ENCODE measurements around the gene TAF1. TPM values are rescaled to one million over a fixed set of nuclear protein-coding genes. Genes with fewer than 3 reads are reported as not detected.
"Not testable (repeated sequence)": the region's sequence is repeated elsewhere in the genome, so short reads cannot be mapped to it uniquely, and the experiment has no call there.

TAF1 gene
- total and polyA plus RNA-seq, 2 donors (not counting 1 experiment from before 2014, with no cell fraction given) = 19.3 to 49.0 TPM

DNA sequence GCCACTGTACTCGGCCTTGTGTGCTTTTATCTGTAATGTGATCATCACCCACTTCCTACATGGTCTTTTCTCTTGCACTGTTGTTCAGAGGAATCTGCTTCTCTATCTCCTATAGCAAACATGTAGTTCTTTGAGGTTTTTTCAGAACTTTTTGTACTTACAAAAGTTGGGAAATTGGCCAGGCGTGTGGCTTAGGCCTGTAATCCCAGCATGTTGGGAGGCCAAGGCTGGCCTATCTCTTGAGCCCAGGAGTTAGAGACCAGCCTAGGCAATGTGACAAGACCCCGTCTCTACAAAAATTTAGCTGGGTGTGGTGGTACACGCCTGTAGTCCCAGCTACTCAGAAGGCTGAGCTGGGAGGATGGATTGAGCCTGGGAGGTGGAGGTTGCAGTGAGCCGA, 30.4 kb downstream of the TAF1 start:
- H3K4me3 ChIP-seq (replicated peaks in 1 of 4; ENCODE audit: control extremely low read depth in 1 of 4, insufficient read depth in 1 of 4, low read depth in 3 of 4, low read length in 4 of 4) = no peak overlapping the region
- no peak overlapping the region for H3K27ac ChIP-seq (ENCODE audit: insufficient read depth, low read length)
- peaks cover 2% of the 10 kb centered on the region for H3K36me3 ChIP-seq (ENCODE audit: control insufficient read depth, insufficient read depth, low read length)
- no peak for DNase-seq (ENCODE audit: low read depth in 2 of 2)
- H3K79me2 ChIP-seq (ENCODE audit: control insufficient read depth, insufficient read depth, low read length) = no peaks in the 10 kb centered on the region
- no peak overlapping the region for H2AFZ ChIP-seq (ENCODE audit: low read length)
- H3K9ac ChIP-seq (ENCODE audit: insufficient read depth, low read length) = no peak overlapping the region
- H3K27me3 ChIP-seq (ENCODE audit: control insufficient read depth, insufficient read depth, low read length) = no peaks in the 10 kb centered on the region
- no peaks in the 10 kb centered on the region for H3K4me1 ChIP-seq (ENCODE audit: control insufficient read depth, extremely low read depth, insufficient read depth, low read length)
- H3K4me2 ChIP-seq (ENCODE audit: extremely low read depth, insufficient read depth, low read length) = no peak overlapping the region
- H4K20me1 ChIP-seq (ENCODE audit: control insufficient read depth, extremely low read depth, insufficient read depth, low read length) = no peaks in the 10 kb centered on the region
- TF ChIP-seq, protein P1, sequence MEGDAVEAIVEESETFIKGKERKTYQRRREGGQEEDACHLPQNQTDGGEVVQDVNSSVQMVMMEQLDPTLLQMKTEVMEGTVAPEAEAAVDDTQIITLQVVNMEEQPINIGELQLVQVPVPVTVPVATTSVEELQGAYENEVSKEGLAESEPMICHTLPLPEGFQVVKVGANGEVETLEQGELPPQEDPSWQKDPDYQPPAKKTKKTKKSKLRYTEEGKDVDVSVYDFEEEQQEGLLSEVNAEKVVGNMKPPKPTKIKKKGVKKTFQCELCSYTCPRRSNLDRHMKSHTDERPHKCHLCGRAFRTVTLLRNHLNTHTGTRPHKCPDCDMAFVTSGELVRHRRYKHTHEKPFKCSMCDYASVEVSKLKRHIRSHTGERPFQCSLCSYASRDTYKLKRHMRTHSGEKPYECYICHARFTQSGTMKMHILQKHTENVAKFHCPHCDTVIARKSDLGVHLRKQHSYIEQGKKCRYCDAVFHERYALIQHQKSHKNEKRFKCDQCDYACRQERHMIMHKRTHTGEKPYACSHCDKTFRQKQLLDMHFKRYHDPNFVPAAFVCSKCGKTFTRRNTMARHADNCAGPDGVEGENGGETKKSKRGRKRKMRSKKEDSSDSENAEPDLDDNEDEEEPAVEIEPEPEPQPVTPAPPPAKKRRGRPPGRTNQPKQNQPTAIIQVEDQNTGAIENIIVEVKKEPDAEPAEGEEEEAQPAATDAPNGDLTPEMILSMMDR (conservative IDR thresholded peaks at IDR 0.05 in 1 of 2, IDR thresholded peaks at IDR 0.05 in 1 of 2; ENCODE audit: low read depth in 1 of 2, low read length in 2 of 2) = no peak
- H3K9me3 ChIP-seq (ENCODE audit: control insufficient read depth, insufficient read depth, low read depth, low read length) = no peaks in the 10 kb centered on the region

DNA sequence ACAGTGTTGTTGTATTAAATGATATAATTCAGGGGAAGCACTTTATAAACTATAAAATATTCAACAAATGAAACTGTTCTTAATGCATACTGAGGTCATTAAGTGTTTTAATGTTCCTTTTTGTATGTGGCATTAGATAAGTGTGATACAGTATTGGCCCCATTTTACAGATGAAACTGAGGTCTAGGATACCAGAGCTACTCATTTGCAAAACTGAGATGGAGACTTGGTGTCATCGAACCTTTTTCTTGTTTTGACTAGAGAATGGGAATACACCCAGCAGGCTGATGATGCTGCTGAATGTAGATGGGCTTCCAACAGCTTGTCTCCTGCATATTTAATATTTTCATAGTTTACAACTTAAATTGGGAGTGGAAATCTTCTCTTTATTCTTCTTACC, 34.6 kb downstream of the TAF1 start:
- Histone ChIP-seq H3K79me2 (ENCODE audit: control insufficient read depth, insufficient read depth, low read length) (no peaks in the 10 kb centered on the region), H3K9ac (ENCODE audit: insufficient read depth, low read length) (no peak overlapping the region), H3K4me1 (ENCODE audit: control insufficient read depth, extremely low read depth, insufficient read depth, low read length) (no peaks in the 10 kb centered on the region), H3K36me3 (ENCODE audit: control insufficient read depth, insufficient read depth, low read length) (no peaks in the 10 kb centered on the region), H3K9me3 (ENCODE audit: control insufficient read depth, insufficient read depth, low read depth, low read length) (no peaks in the 10 kb centered on the region), H3K4me3 (replicated peaks in 1 of 4; ENCODE audit: control extremely low read depth in 1 of 4, insufficient read depth in 1 of 4, low read depth in 3 of 4, low read length in 4 of 4) (no peak overlapping the region), H2AFZ (ENCODE audit: low read length) (no peak overlapping the region), H3K27ac (ENCODE audit: insufficient read depth, low read length) (no peak overlapping the region), H3K27me3 (ENCODE audit: control insufficient read depth, insufficient read depth, low read length) (no peaks in the 10 kb centered on the region), H3K4me2 (ENCODE audit: extremely low read depth, insufficient read depth, low read length) (no peak overlapping the region), H4K20me1 (ENCODE audit: control insufficient read depth, extremely low read depth, insufficient read depth, low read length) (no peaks in the 10 kb centered on the region)
- DNase-seq (ENCODE audit: low read depth in 2 of 2) = no peak
- TF ChIP-seq, protein P1 (conservative IDR thresholded peaks at IDR 0.05 in 1 of 2, IDR thresholded peaks at IDR 0.05 in 1 of 2; ENCODE audit: low read depth in 1 of 2, low read length in 2 of 2) = no peak
- TF ChIP-seq EZH2 (IDR thresholded peaks at IDR 0.05; ENCODE audit: low read length, missing control alignments) = no peak

DNA sequence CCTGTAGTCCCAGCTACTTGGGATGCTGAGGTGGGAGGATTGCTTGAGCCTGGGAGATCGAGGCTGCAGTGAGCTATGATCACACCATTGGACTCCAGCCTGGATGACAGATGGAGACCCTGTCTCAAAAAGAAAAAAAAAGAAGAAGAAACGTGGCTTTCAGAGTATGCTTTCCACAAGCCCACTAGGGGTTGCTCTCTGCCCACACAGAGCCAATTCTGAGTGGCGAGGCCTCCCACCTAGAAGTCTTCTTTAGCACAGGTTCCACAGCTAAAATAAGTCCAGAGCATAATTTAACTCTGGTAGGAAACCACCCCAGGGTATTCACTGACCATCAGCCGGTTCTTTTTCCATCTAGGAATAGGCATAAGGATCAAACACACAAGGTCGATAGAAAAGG, 50.1 kb downstream of the TAF1 start:
- not testable (repeated sequence) for H3K27ac ChIP-seq (ENCODE audit: insufficient read depth, low read length); H3K4me1 ChIP-seq (ENCODE audit: control insufficient read depth, extremely low read depth, insufficient read depth, low read length)

More for the DNA sequence above, 50.1 kb downstream of the TAF1 start:
- not testable (repeated sequence) for H3K27me3 ChIP-seq (ENCODE audit: control insufficient read depth, insufficient read depth, low read length); H3K9me3 ChIP-seq (ENCODE audit: control insufficient read depth, insufficient read depth, low read depth, low read length); H2AFZ ChIP-seq (ENCODE audit: low read length); H3K79me2 ChIP-seq (ENCODE audit: control insufficient read depth, insufficient read depth, low read length); DNase-seq (ENCODE audit: low read depth in 2 of 2); H3K9ac ChIP-seq (ENCODE audit: insufficient read depth, low read length); H3K4me2 ChIP-seq (ENCODE audit: extremely low read depth, insufficient read depth, low read length); H3K36me3 ChIP-seq (ENCODE audit: control insufficient read depth, insufficient read depth, low read length); H3K4me3 ChIP-seq (replicated peaks in 1 of 4; ENCODE audit: control extremely low read depth in 1 of 4, insufficient read depth in 1 of 4, low read depth in 3 of 4, low read length in 4 of 4); H4K20me1 ChIP-seq (ENCODE audit: control insufficient read depth, extremely low read depth, insufficient read depth, low read length)

Data from fibroblast of lung (primary cell).